GM04503 (cell line): ENCODE measurements around the gene PIK3C2A.
"Not testable (repeated sequence)": the region's sequence is repeated elsewhere in the genome, so short reads cannot be mapped to it uniquely, and the experiment has no call there.

Experiments
- DNase-seq: peaks from one replicate; pipeline ENCODE4 v3.0.0-alpha.2; 2012; ENCODE audit warnings: low read depth

The PIK3C2A gene

GRCh38 chr11:17207317-17208256 lies at the start of gene PIK3C2A:
PIK3C2A (minus strand) TSS chr11:17207986; CDS start chr11:17169741, 38,245 bp downstream.
- DNase-seq = peak; percentile 47

GRCh38 chr11:17257196-17257595 lies 49.4 kb upstream of the PIK3C2A start:
- no peak for DNase-seq

GRCh38 chr11:17256512-17256911 lies 48.7 kb upstream of the PIK3C2A start:
- peak; percentile 79 for DNase-seq

- no peak for DNase-seq
These were observed 44.9 kb upstream of the PIK3C2A start for GRCh38 chr11:17252704-17253103.

GRCh38 chr11:17250561-17251350 lies 43.0 kb upstream of the PIK3C2A start:
- no peak for DNase-seq

- DNase-seq = no peak
These were observed 36.3 kb upstream of the PIK3C2A start for GRCh38 chr11:17244046-17244445.

GRCh38 chr11:17242954-17243353 lies 35.2 kb upstream of the PIK3C2A start:
- not testable (repeated sequence) for DNase-seq

- no peak for DNase-seq
These were observed 33.0 kb upstream of the PIK3C2A start for GRCh38 chr11:17240780-17241179.

GRCh38 chr11:17239927-17240326 lies 32.1 kb upstream of the PIK3C2A start:
- DNase-seq = not testable (repeated sequence)

- no peak for DNase-seq
These were observed 30.6 kb upstream of the PIK3C2A start for GRCh38 chr11:17238377-17238776.

GRCh38 chr11:17233101-17233500 lies 25.3 kb upstream of the PIK3C2A start:
- no peak for DNase-seq

GRCh38 chr11:17230867-17231851 lies 23.4 kb upstream of the PIK3C2A start:
- DNase-seq = no peak

- DNase-seq = no peak
These were observed 21.8 kb upstream of the PIK3C2A start for GRCh38 chr11:17229481-17230152.

GRCh38 chr11:17228186-17228925 lies 20.6 kb upstream of the PIK3C2A start:
- not testable (repeated sequence) for DNase-seq

GRCh38 chr11:17224727-17225126 lies 16.9 kb upstream of the PIK3C2A start:
- DNase-seq = no peak

GRCh38 chr11:17221968-17222367 lies 14.2 kb upstream of the PIK3C2A start:
- no peak for DNase-seq

- no peak for DNase-seq
These were observed 11.2 kb upstream of the PIK3C2A start for GRCh38 chr11:17219016-17219415.

- no peak for DNase-seq
These were observed 10.6 kb upstream of the PIK3C2A start for GRCh38 chr11:17218403-17218802.

GRCh38 chr11:17217401-17217800 lies 9.6 kb upstream of the PIK3C2A start:
- no peak for DNase-seq

- no peak for DNase-seq
These were observed 6.6 kb upstream of the PIK3C2A start for GRCh38 chr11:17214338-17214737.
